Non-pigmented ciliary epithelial cell (primary cell): ENCODE data around the gene SYVN1.

Source experiments
- DNase-seq: peaks from one replicate; pipeline ENCODE4 v3.0.0-alpha.2; 2010; ENCODE audit warnings: low read depth

SYVN1 gene

GRCh38 chr11:65112546-65113360 lies 21.6 kb downstream of the SYVN1 start:
- DNase-seq = no peak

DNA sequence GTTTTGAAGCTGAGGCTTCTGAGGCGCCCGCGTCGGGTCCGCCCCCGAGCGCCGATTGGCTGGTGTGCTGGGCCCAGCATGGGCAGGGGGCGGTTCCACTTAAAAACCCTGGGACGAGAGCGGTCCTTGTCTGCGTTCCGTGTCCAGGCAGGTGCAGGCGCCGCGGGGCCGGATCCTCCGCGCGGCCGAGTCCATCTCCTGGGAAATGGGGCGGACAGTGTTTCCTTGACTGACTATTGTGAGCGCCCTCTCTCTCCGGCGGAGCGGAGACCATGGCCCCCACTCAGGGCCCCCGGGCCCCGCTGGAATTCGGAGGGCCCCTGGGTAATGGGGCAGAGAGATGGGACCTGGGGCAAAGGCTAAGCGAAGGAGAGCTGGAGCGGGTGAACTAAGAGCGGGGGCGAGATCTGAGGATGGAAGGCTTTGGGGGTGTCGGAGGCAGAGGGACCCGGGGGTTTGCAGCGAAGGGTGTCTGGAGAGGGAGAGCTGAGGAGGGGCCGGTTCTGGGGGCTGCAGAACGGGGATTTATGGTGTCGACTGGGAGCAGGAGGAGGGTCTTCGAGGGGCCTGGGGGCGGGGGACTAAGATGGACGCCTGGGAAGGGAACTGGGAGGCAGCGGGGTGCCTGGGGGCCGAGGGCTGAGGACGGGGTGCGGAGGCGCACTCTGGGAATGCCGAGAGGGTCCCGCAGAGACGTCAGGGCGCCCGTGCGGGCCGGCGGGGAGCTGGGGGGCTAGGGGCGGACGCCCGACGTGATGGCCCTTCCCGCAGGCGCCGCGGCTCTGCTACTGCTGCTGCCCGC lies 22.4 kb downstream of the SYVN1 start, which contains the start of gene TM7SF2:
TM7SF2 (plus strand) TSS at position 129 of the 802 bp plus-strand sequence; CDS start at position 273, 144 bp downstream.
- no peak for DNase-seq

- no peak for DNase-seq
Measured at GRCh38 chr11:65111159-65111743, 23.1 kb downstream of the SYVN1 start.

- no peak for DNase-seq
Measured at GRCh38 chr11:65110354-65110861, 23.9 kb downstream of the SYVN1 start.

GRCh38 chr11:65109231-65110198 lies 24.8 kb downstream of the SYVN1 start:
- DNase-seq = no peak

DNA sequence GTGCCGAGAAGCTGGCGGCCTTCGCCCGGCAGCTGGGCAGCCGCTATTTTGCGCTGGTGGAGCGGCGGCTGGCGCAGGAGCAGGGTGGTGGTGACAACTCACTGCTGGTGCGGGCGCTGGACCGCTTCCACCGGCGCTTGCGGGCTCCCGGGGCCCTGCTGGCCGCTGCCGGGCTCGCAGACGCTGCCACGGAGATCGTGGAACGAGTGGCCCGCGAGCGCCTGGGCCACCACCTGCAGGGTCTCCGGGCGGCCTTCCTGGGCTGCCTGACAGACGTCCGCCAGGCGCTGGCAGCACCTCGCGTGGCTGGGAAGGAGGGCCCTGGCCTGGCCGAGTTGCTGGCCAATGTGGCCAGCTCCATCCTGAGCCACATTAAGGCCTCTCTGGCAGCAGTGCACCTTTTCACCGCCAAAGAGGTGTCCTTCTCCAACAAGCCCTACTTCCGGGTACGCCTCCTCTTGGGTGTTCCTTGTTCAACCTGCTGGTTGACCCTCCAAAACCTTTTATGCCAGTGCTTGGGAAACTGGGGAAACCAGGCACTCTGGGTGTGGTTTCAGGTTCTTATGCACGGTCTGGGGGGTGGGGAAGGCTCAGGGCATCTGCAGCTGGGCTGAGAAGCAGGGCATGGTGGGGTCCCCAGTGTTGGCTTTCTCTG lies 25.7 kb downstream of the SYVN1 start:
- no peak for DNase-seq

DNA sequence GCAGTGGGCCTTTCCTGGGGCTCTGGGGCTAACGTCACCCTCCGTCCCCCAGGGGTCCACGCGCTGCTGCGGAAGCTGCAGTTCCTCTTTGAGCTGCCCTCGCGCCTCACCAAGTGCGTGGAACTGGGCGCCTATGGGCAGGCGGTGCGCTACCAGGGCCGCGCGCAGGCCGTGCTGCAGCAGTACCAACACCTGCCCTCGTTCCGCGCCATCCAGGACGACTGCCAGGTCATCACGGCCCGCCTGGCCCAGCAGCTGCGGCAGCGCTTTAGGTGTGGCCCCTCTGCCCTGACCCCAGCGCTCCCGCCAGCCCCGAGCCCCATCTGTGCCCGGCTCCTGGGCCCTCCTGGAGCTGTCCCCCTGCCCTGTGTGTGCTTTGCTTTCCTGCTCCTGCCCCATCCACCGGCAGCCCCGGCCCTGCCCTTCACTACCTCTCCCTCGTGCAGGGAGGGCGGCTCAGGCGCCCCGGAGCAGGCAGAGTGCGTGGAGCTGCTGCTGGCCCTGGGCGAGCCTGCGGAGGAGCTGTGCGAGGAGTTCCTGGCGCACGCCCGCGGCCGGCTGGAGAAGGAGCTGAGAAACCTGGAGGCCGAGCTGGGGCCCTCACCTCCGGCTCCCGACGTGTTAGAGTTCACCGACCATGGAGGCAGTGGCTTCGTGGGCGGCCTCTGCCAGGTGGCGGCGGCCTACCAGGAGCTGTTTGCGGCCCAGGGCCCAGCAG lies 26.4 kb downstream of the SYVN1 start:
- DNase-seq = no peak

GRCh38 chr11:65107078-65107477 lies 27.2 kb downstream of the SYVN1 start:
- no peak for DNase-seq

GRCh38 chr11:65104628-65105027 lies 29.7 kb downstream of the SYVN1 start:
- DNase-seq = no peak

DNA sequence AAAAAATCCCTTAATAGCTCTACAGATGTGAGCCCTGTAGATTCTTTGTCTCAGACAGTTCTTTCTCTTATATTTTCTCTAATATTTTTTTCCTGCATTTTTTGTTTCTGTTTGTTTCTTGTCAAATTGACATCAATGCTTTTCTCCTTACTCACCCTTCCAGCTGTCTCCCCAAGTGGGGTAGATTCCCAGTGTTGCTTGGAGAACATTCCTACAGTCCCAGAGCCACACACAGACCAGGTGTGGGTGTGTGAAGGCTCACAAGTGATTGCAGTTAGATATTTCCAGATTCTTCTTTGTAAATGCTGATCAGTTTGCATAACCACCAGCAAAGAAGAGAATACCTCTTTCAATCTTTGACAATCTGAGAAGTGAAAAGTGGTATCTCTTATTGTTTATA lies 30.8 kb downstream of the SYVN1 start:
- no peak for DNase-seq

- DNase-seq = no peak
Measured at GRCh38 chr11:65102142-65103095, 31.9 kb downstream of the SYVN1 start.

DNA sequence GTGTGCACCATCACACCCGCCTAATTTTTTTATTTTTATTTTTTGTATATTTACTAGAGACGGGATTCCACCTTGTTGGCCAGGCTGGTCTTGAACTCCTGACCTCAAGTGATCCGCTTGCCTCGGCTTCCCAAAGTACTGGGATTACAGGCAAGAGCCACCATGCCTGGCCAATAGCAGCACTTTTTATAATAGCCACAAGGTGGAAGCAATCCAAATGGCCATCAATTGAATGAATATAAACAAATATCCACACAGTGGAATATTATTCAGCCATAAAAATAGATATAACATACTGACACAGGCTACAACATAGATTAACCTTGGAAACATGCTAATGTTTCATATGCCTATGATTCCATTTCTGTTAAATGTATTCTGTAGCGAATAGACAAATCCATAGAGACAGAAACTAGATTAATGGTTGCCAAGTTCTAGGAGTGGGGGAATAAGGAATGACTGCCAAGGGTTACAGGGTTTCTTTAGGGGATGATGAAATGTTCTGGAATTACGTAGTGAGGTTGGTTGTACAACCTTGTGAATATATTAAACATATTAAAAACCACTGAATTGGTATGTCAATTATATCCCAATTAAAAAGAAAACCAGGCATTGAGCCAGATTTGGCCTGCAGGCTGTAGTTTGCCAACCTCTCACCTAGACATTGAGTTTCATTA lies 33.5 kb downstream of the SYVN1 start:
- DNase-seq = no peak

DNA sequence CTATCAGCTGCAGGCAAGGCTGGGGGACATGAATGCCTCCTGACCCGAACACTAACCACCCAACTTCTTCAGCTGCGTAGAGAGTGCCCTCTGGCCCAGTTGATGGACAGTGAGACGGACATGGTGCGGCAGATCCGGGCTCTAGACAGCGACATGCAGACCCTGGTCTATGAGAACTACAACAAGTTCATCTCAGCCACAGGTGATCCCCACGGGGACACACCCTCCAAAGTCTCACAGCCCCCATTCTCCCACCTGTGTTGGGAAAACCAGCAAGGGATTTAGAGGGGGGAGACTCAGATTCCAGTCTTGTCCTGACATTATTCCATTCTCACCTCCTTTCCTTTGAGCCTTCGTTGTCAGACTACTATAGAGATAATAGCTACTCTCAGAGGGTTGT lies 37.4 kb downstream of the SYVN1 start:
- no peak for DNase-seq

GRCh38 chr11:65095974-65096806 lies 38.1 kb downstream of the SYVN1 start, which contains the start of gene VPS51:
Gene VPS51, plus strand, starts transcription at chr11:65096214. Its CDS starts 37 bp downstream, at chr11:65096251.
- peak; percentile 50 for DNase-seq

- no peak for DNase-seq
Measured at GRCh38 chr11:65095427-65095826, 38.9 kb downstream of the SYVN1 start.

DNA sequence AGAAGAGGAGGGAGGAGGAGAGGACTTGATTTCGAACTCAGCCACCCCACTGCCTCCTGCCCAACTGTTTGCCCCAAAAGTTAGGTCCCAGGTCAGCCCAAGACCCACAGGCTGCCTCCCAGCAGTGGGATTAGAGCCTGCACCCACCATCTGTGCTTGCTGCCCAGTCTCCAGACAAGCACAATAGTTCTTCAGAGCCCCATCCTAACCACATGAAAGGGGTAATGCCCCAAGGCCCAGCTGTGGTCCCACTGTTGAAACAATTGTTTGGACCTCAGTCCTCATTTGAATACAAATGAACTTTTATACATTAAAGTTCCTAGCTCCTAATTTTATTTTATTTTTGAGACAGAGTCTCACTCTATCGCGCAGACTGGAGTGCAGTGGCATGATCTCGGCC lies 43.7 kb downstream of the SYVN1 start:
- DNase-seq = no peak

DNA sequence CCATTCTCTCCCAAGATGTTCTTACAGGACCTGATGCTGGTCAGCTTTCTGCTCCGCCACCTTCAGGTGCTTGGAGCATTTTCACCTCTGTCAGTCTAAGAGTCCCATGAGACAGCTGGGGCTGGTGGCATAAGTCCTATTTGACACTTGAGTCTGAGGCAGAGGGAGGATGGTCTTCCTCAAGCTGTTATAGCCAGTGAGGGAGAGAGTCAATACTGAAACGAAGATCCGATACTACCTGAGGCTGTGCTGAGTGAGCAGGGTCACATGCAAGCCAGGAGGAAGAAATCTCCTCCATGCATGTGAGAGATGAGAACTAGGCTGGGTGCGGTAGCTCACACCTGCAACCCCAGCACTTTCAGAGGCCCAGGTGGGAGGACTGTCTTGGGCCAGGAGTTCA lies 44.7 kb downstream of the SYVN1 start:
- DNase-seq = no peak
